Astrocyte (in vitro differentiated cells and primary cell): ENCODE measurements around the gene PLA2G1B. TPM values are rescaled to one million over a fixed set of nuclear protein-coding genes. Genes with fewer than 3 reads are reported as not detected.

Experiments
- DNase-seq: peaks from one replicate; pipeline ENCODE4 v3.0.0-alpha.2; 2010; ENCODE audit warnings: low read depth
- FAIRE-seq: peaks from 2 replicates; lab custom pipeline; 2011; peaks lifted over from hg19 to GRCh38; lab: Jason Lieb, UNC
- H2AFZ ChIP-seq: 2 replicates; pipeline ENCODE4 v1.6.0; 2012; ENCODE audit warnings: low read depth, low read length, inconsistent platforms
- H3K27ac ChIP-seq: 2 replicates; pipeline ENCODE4 v1.5.1; 2011; ENCODE audit warnings: low read depth, low read length, inconsistent platforms
- H3K27me3 ChIP-seq: 2 replicates; pipeline ENCODE4 v1.6.0; 2011; ENCODE audit warnings: low read length, inconsistent platforms; ENCODE audit not compliant: insufficient read depth
- H3K36me3 ChIP-seq: 2 replicates; pipeline ENCODE4 v1.5.1; 2011; ENCODE audit warnings: low read length, inconsistent platforms; ENCODE audit not compliant: insufficient read depth
- H3K4me1 ChIP-seq: 2 replicates; pipeline ENCODE4 v1.5.1; 2011; ENCODE audit warnings: low read length, inconsistent platforms; ENCODE audit not compliant: insufficient read depth
- H3K4me2 ChIP-seq: 2 replicates; pipeline ENCODE4 v1.6.0; 2012; ENCODE audit warnings: low read length, inconsistent platforms
- H3K4me3 ChIP-seq: 2 replicates; pipeline ENCODE4 v1.5.1; 2011; ENCODE audit warnings: low read depth, mild to moderate bottlenecking, low read length, inconsistent platforms; ENCODE audit not compliant: insufficient read depth
- H3K79me2 ChIP-seq: 2 replicates; pipeline ENCODE4 v1.6.0; 2012; ENCODE audit warnings: mild to moderate bottlenecking, low read length, inconsistent platforms; ENCODE audit not compliant: insufficient read depth
- H3K9ac ChIP-seq: 2 replicates; pipeline ENCODE4 v1.6.0; 2012; ENCODE audit warnings: mild to moderate bottlenecking, low read length, inconsistent platforms
- H3K9me3 ChIP-seq: 2 replicates; pipeline ENCODE4 v1.5.1; 2012; ENCODE audit warnings: low read depth, mild to moderate bottlenecking, low read length, inconsistent platforms; ENCODE audit not compliant: insufficient read depth
- H4K20me1 ChIP-seq: 2 replicates; pipeline ENCODE4 v1.6.0; 2012; ENCODE audit warnings: low read length, inconsistent platforms; ENCODE audit not compliant: insufficient read depth
- H3K27ac Mint-ChIP-seq: one replicate; pipeline ENCODE4 v1.8.0; 2021; ENCODE audit warnings: mild to moderate bottlenecking, mixed read lengths; ENCODE audit not compliant: unreplicated experiment
- H3K27me3 Mint-ChIP-seq: one replicate; pipeline ENCODE4 v1.8.0; 2021; ENCODE audit warnings: low read depth, mixed read lengths; ENCODE audit not compliant: unreplicated experiment
- H3K36me3 Mint-ChIP-seq: one replicate; pipeline ENCODE4 v1.8.0; 2021; ENCODE audit warnings: low read depth, mixed read lengths; ENCODE audit not compliant: unreplicated experiment
- H3K4me1 Mint-ChIP-seq: one replicate; pipeline ENCODE4 v1.8.0; 2021; ENCODE audit warnings: low read depth, mixed read lengths; ENCODE audit not compliant: unreplicated experiment
- H3K4me3 Mint-ChIP-seq: one replicate; pipeline ENCODE4 v1.8.0; 2021; ENCODE audit warnings: mild to moderate bottlenecking, moderate library complexity, mixed read lengths; ENCODE audit not compliant: unreplicated experiment
- H3K9me3 Mint-ChIP-seq: one replicate; pipeline ENCODE4 v1.8.0; 2021; ENCODE audit warnings: mild to moderate bottlenecking, mixed read lengths; ENCODE audit not compliant: unreplicated experiment
- CTCF ChIP-seq: IDR thresholded peaks from 2 replicates; pipeline ENCODE4 v1.5.1; 2011; ENCODE audit warnings: low read depth, mild to moderate bottlenecking, inconsistent platforms, low read length, moderate library complexity; ENCODE audit not compliant: insufficient read depth
- EZH2 ChIP-seq: IDR thresholded peaks from 2 replicates; pipeline ENCODE4 v1.6.1; 2012; ENCODE audit warnings: mild to moderate bottlenecking, low read length, inconsistent platforms; ENCODE audit not compliant: insufficient read depth
- total RNA-seq: library from RNA; stranded (reverse); gene quantifications from 2 replicates; pipeline ENCODE4 v1.2.1, GENCODE V29; 2021

Gene PLA2G1B
- total RNA-seq, 1 donor from 2014 or later: not detected

DNA sequence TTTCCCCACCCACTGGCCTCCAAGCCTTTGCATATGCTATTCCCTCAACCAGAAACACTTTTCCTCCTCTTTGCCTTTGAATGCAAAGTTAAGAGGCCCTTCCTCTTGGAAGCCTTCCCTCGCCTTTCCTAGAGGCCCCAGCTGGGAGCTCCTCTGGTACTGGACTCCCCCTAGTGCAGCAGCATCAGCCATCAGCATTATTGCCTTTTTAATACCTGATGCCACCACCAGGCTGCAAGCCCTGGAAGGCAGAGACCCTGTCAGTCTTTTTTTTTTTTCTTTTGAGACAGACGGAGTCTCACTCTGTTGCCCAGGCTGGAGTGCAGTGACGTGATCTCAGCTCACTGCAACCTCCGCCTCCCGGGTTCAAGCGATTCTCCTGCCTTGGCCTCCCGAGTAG is 19.1 kb upstream of the PLA2G1B start:
- H3K36me3 Mint-ChIP-seq: peaks cover 7% of the 10 kb centered on the region
- H3K36me3 ChIP-seq: no peaks in the 10 kb centered on the region
- no peaks in the 10 kb centered on the region for H3K4me1 ChIP-seq
- no peaks in the 10 kb centered on the region for H3K27me3 Mint-ChIP-seq
- H3K27ac ChIP-seq: no peak overlapping the region
- H3K9ac ChIP-seq: no peak overlapping the region
- no peak overlapping the region for H2AFZ ChIP-seq
- no peak overlapping the region for H3K4me2 ChIP-seq
- no peaks in the 10 kb centered on the region for H3K27me3 ChIP-seq
- no peaks in the 10 kb centered on the region for H3K9me3 Mint-ChIP-seq
- no peaks in the 10 kb centered on the region for H3K79me2 ChIP-seq
- no peak overlapping the region for H3K27ac Mint-ChIP-seq
- H3K4me3 ChIP-seq: no peak overlapping the region
- no peak for TF ChIP-seq EZH2
- TF ChIP-seq CTCF: no peak
- H4K20me1 ChIP-seq: no peaks in the 10 kb centered on the region
- no peak for DNase-seq
- no peak for FAIRE-seq
- H3K4me1 Mint-ChIP-seq: no peaks in the 10 kb centered on the region
- no peaks in the 10 kb centered on the region for H3K9me3 ChIP-seq
- H3K4me3 Mint-ChIP-seq: no peak overlapping the region

DNA sequence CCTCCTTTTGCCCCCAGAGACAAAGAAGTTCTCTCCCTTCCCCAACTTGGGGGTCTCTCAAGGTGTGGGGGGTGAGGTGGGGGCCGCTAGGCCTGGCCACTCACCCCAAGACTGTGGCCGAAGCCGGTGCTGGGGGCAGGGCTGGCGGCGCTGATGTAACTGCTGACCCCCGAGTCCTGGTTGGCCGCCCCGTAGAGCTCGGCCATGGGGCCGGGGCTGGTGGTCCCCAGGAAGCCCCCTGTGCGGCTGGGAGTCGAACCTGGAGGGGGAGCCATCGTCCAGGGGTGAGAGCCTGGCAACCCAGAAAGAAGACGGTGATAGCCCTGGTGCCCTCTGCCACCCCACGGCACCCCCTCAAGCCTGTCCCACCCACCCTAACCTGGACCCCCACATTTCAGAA is 18.5 kb upstream of the PLA2G1B start:
- Histone ChIP-seq H3K4me3 (no peak overlapping the region), H3K27me3 (no peaks in the 10 kb centered on the region), H3K36me3 (no peaks in the 10 kb centered on the region), H3K79me2 (no peaks in the 10 kb centered on the region), H2AFZ (no peak overlapping the region), H3K4me2 (no peak overlapping the region), H4K20me1 (no peaks in the 10 kb centered on the region), H3K9ac (no peak overlapping the region), H3K27ac (no peak overlapping the region), H3K4me1 (no peaks in the 10 kb centered on the region), H3K9me3 (no peaks in the 10 kb centered on the region)
- no peak for DNase-seq
- Mint-ChIP-seq H3K4me1 (no peaks in the 10 kb centered on the region), H3K9me3 (no peaks in the 10 kb centered on the region), H3K27ac (no peak overlapping the region), H3K36me3 (peaks cover 7% of the 10 kb centered on the region), H3K4me3 (no peak overlapping the region), H3K27me3 (no peaks in the 10 kb centered on the region)
- no peak for FAIRE-seq
- TF ChIP-seq EZH2 (no peak), CTCF (no peak)

GRCh38 chr12:120343692-120344091 is 16.1 kb upstream of the PLA2G1B start:
- no peaks in the 10 kb centered on the region for H4K20me1 ChIP-seq
- no peak overlapping the region for H3K4me3 ChIP-seq
- TF ChIP-seq CTCF (no peak), EZH2 (no peak)
- H3K36me3 Mint-ChIP-seq: peaks cover 7% of the 10 kb centered on the region
- no peak overlapping the region for H3K27ac ChIP-seq
- no peak for DNase-seq
- no peaks in the 10 kb centered on the region for H3K36me3 ChIP-seq
- no peak overlapping the region for H3K9ac ChIP-seq
- no peaks in the 10 kb centered on the region for H3K4me1 Mint-ChIP-seq
- H3K9me3 Mint-ChIP-seq: no peaks in the 10 kb centered on the region
- no peak overlapping the region for H3K4me3 Mint-ChIP-seq
- H3K9me3 ChIP-seq: no peaks in the 10 kb centered on the region
- H3K27ac Mint-ChIP-seq: no peak overlapping the region
- H3K4me2 ChIP-seq: no peak overlapping the region
- H3K27me3 ChIP-seq: no peaks in the 10 kb centered on the region
- H3K79me2 ChIP-seq: no peaks in the 10 kb centered on the region
- FAIRE-seq: no peak
- H2AFZ ChIP-seq: no peak overlapping the region
- no peaks in the 10 kb centered on the region for H3K4me1 ChIP-seq
- H3K27me3 Mint-ChIP-seq: no peaks in the 10 kb centered on the region
